ENCODE data around the gene TMEM131. TPM values are rescaled to one million over a fixed set of nuclear protein-coding genes. Genes with fewer than 3 reads are reported as not detected.

The TMEM131 gene
- total RNA-seq, 1 donor from 2014 or later = 59.4 TPM

GRCh38 chr2:97999536-97999935, 3.8 kb upstream of the TMEM131 start:
- Histone ChIP-seq H3K4me2 (no peak overlapping the region), H3K4me3 (no peak overlapping the region), H3K9ac (no peak overlapping the region), H3K27me3 (no peaks in the 10 kb centered on the region), H3K36me3 (no peaks in the 10 kb centered on the region), H3K9me3 (ENCODE audit: low read depth) (no peaks in the 10 kb centered on the region), H3K4me1 (peaks cover 1% of the 10 kb centered on the region), H3K79me2 (ENCODE audit: low read depth) (peaks cover 8% of the 10 kb centered on the region), H3F3A (ENCODE audit: low read depth) (peaks cover 7% of the 10 kb centered on the region), H2AFZ (replicated peaks) (no peak overlapping the region), H4K20me1 (ENCODE audit: low read depth) (peaks cover under 1% of the 10 kb centered on the region), H3K27ac (no peak overlapping the region)
- Mint-ChIP-seq H3K27ac (no peak overlapping the region), H3K4me1 (peaks cover 9% of the 10 kb centered on the region), H3K36me3 (peaks cover 2% of the 10 kb centered on the region), H3K4me3 (no peak overlapping the region), H3K9me3 (no peaks in the 10 kb centered on the region), H3K27me3 (ENCODE audit: insufficient read depth, low read depth) (peaks cover 2% of the 10 kb centered on the region)
- TF ChIP-seq EZH2phosphoT487 (IDR thresholded peaks at IDR 0.05) (no peak), EZH2 (IDR thresholded peaks at IDR 0.05) (no peak), CTCF (IDR thresholded peaks at IDR 0.05) (no peak)
- DNase-seq (ENCODE audit: low spot score) = no peak

GRCh38 chr2:97998431-97999005, 2.8 kb upstream of the TMEM131 start:
- H3K27me3 ChIP-seq = no peaks in the 10 kb centered on the region
- no peak overlapping the region for H3K9ac ChIP-seq
- Mint-ChIP-seq H3K36me3 (peaks cover 2% of the 10 kb centered on the region), H3K27me3 (ENCODE audit: insufficient read depth, low read depth) (peaks cover 2% of the 10 kb centered on the region), H3K4me1 (peaks cover 16% of the 10 kb centered on the region), H3K9me3 (no peaks in the 10 kb centered on the region), H3K4me3 (no peak overlapping the region), H3K27ac (no peak overlapping the region)
- TF ChIP-seq EZH2 (IDR thresholded peaks at IDR 0.05) (no peak), CTCF (IDR thresholded peaks at IDR 0.05) (no peak), EZH2phosphoT487 (IDR thresholded peaks at IDR 0.05) (no peak)
- H2AFZ ChIP-seq (replicated peaks) = no peak overlapping the region
- H4K20me1 ChIP-seq (ENCODE audit: low read depth) = peaks cover 11% of the 10 kb centered on the region
- no peak for DNase-seq (ENCODE audit: low spot score)
- H3F3A ChIP-seq (ENCODE audit: low read depth) = peaks cover 7% of the 10 kb centered on the region
- peaks cover 18% of the 10 kb centered on the region for H3K79me2 ChIP-seq (ENCODE audit: low read depth)
- no peaks in the 10 kb centered on the region for H3K36me3 ChIP-seq
- H3K4me1 ChIP-seq = peaks cover 11% of the 10 kb centered on the region
- no peak overlapping the region for H3K4me3 ChIP-seq
- no peaks in the 10 kb centered on the region for H3K9me3 ChIP-seq (ENCODE audit: low read depth)
- no peak overlapping the region for H3K27ac ChIP-seq
- H3K4me2 ChIP-seq = no peak overlapping the region

GRCh38 chr2:97997784-97998392, 2.1 kb upstream of the TMEM131 start:
- Histone ChIP-seq H4K20me1 (ENCODE audit: low read depth) (peaks cover 14% of the 10 kb centered on the region), H3K36me3 (no peaks in the 10 kb centered on the region), H3K79me2 (ENCODE audit: low read depth) (peaks cover 24% of the 10 kb centered on the region), H3K4me3 (no peak overlapping the region), H3K9ac (no peak overlapping the region), H3K4me1 (peaks cover 13% of the 10 kb centered on the region), H3F3A (ENCODE audit: low read depth) (peaks cover 7% of the 10 kb centered on the region), H3K27ac (no peak overlapping the region), H2AFZ (replicated peaks) (no peak overlapping the region), H3K4me2 (no peak overlapping the region), H3K27me3 (no peaks in the 10 kb centered on the region), H3K9me3 (ENCODE audit: low read depth) (no peaks in the 10 kb centered on the region)
- H3K4me3 Mint-ChIP-seq = no peak overlapping the region
- TF ChIP-seq CTCF (IDR thresholded peaks at IDR 0.05) (no peak), EZH2 (IDR thresholded peaks at IDR 0.05) (no peak), EZH2phosphoT487 (IDR thresholded peaks at IDR 0.05) (no peak)
- H3K4me1 Mint-ChIP-seq = peaks cover 22% of the 10 kb centered on the region
- peaks cover 2% of the 10 kb centered on the region for H3K27me3 Mint-ChIP-seq (ENCODE audit: insufficient read depth, low read depth)
- H3K9me3 Mint-ChIP-seq = no peaks in the 10 kb centered on the region
- H3K27ac Mint-ChIP-seq = no peak overlapping the region
- peaks cover 2% of the 10 kb centered on the region for H3K36me3 Mint-ChIP-seq
- no peak for DNase-seq (ENCODE audit: low spot score)
